GM18951 (cell line): ENCODE measurements around the gene PMM2.
A peak's percentile ranks its signal among the peaks of the same experiment; 100 is the strongest.
"Not testable (repeated sequence)": the region's sequence is repeated elsewhere in the genome, so short reads cannot be mapped to it uniquely, and the experiment has no call there.

Experiments used
- POLR2A ChIP-seq: IDR thresholded peaks from 4 replicates; pipeline ENCODE4 v1.6.1; 2011; ENCODE audit warnings: mild to moderate bottlenecking; ENCODE audit not compliant: insufficient read length, insufficient read depth; ENCODE audit errors: extremely low read depth
- in situ Hi-C: fragments of 300-500 bp; cut with MboI; formaldehyde crosslinking; loops from one replicate; pipeline ENCODE4 v1.12.0; 2022; ENCODE audit warnings: low sequenced_read_pairs, mixed read lengths, inconsistent platforms; ENCODE audit not compliant: unreplicated experiment

The PMM2 gene

DNA sequence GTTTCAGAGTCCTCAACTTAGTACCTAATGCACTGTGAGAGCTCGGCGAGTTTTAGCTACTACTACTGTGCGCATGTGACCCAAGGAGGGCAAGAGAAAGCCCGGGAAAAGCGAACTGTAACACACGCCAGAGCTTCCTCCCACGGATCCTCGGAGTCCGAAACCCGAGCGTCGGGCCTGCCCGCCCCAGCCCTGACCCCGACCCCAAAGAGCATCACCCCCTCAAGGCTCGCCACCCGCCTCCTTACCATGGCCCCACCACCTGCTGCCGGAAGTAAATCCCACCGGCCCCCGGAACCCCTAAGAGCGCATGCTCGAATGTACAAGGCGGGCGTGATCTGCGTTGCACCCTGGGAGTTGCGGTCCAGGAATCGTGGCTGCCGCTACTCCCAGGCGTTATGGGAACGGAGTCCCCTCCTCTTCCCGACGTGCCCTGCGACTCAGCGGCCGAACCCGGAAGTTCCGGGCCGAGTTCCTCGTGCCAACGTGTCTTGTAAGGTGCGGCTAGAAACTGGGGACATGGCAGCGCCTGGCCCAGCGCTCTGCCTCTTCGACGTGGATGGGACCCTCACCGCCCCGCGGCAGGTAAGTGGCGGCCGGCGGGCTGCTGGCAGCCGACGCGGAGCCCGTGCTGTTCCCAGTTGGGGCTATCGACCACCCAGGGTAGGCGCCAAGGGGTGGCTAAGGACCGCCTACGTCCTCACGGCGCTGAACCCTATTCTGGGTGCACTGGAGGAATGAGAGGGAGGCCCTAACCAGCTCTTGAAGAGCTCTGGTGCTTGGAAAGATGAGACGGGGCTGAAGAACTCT, at the start of gene PMM2, which contains the start of gene TMEM186:
TSS of gene PMM2 (plus strand) at position 476 of the 810 bp plus-strand sequence. CDS start at position 520, 44 bp downstream.
TSS of gene TMEM186 (minus strand) at position 276 of the 810 bp plus-strand sequence. CDS start at position 251, 25 bp downstream.
- in situ Hi-C loops = loop anchor here (25.0 kb wide), 1 partner anchor 235 kb away; no protein-coding TSS in a partner anchor
- TF ChIP-seq POLR2A = peak; percentile 89

DNA sequence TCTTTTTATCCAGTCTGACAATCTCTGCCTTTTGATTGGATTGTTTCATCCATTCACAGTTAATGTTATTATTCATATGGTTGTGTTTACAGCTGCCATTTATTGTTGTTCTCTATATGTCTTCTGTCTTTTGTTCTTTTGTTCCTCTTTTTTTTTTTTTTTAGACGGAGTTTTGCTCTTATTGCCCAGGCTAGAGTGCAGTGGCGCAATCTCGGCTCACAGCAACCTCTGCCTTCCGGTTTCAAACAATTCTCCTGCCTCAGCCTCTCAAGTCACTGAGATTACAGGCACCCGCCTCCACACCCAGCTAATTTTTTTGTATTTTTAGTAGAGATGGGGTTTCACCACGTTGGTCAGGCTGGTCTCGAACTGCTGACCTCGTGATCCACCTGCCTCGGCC, 48.7 kb upstream of the PMM2 start:
- in situ Hi-C loops = not testable (repeated sequence)

DNA sequence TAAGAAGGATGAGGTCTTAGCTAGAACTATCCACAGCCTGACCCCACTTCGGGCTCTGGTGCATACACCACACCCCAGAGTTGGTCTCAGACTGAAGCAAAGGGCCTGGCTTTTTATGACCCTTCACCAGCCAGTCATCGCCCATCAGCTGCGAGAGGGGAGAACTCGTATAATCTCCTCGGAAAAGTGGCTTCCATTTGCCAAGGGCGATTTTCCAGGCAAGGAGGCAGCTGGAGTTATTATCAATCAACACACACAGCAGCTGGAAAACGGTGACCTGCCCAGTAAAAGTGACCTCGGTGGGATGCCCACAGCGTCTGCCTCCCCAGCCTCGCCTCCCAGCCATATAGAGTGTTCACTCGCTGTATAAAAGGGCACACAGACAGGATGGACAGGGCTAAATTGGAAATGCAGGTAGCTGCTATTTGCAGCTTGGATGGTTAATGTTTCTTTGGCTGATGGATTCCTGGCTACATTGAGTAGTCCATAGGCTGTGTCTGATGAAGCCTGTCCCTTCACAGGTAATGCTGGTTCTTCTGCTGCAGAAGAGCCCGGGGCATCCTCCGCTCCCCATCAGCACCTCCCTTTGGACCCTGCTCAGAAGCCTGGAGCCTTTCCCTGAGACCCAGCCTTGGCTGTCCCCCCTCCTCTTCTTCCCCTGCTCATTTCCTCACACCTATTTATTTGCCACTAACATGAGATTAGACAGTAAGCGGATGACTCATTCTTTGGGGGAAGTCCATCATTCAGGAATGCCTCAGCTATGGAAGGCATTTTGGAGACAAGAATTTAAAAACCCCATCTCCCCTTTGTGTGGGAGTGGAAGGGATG, 45.9 kb upstream of the PMM2 start:
- no peak for TF ChIP-seq POLR2A
- in situ Hi-C loops = no loop called here

- TF ChIP-seq POLR2A = no peak
- in situ Hi-C loops = no loop called here
These were observed 44.9 kb upstream of the PMM2 start for GRCh38 chr16:8752706-8753105.

DNA sequence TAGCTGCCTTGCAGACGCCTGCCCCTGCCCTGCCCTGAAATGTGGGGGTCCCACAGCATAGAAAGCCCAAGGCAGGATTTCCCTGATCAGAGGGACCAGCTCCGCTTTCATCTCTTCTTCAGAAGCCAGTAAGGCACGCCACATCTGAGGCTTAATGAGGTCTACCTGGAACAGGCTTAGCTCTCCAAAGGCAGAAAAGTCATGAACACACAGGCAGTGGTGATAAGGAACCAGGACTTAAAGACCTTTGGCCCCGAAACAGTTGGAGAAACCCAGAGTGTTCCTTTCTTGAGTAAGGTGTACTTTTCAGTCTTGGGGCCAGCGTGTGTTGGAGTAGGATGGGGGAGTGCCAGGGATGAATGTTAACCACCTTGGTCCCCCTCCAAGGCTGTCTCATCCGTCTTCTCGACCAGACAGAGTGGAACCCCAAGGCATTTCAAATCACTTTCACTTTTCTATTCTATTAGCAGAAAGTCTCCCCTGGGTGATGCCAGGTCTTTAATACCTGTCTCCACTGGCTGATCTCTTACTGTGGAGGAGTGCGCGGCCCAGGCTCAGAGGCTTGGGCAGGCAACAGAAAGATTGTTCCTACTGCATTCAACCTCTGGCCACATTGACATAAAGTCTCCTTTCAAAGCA, 44.1 kb upstream of the PMM2 start:
- in situ Hi-C loops = no loop called here
- no peak for TF ChIP-seq POLR2A

DNA sequence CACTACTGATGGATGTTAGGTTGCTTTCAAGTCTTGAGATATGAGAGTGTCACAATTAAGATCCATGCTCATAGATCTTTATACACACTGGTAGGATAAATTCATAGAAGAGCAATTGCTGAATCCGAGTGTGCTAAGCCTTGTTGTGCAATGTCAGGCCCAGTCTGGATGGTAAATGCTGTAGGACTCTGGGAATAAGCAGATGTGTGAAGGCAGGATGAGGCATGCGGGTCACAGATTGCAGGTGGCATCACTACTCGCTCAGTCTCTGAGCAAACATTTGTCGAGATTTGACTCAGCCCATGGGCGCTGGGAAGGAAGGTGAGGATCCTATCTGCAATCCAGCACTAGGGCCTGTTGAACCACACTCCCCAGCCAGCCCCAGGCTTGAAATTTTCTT, 40.9 kb upstream of the PMM2 start:
- no peak for TF ChIP-seq POLR2A
- in situ Hi-C loops = no loop called here

- TF ChIP-seq POLR2A = no peak
- in situ Hi-C loops = no loop called here
These were observed 39.6 kb upstream of the PMM2 start for GRCh38 chr16:8758022-8758421.

GRCh38 chr16:8760021-8760420, 37.6 kb upstream of the PMM2 start:
- TF ChIP-seq POLR2A = no peak
- in situ Hi-C loops = no loop called here

GRCh38 chr16:8761078-8761477, 36.6 kb upstream of the PMM2 start:
- no peak for TF ChIP-seq POLR2A

DNA sequence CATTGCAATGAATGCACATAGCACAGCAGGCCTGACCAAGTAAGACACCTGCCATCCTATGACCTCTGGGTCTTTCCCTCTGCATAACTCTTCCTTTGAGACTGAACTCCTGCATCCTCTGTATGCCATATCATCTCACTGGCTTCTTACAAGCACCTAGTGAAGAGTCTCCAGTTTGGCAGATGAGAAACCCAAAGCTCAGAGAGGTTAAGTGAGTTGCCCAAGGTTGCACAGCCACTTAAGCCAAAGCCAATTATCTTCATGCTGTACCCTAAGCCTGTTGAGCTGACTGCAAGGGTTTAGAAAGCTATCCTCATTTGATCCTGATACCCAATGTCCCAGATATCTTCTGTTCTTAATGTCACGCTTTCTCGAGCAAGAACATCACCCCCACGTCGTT, 35.4 kb upstream of the PMM2 start:
- in situ Hi-C loops = no loop called here
- no peak for TF ChIP-seq POLR2A

More at GRCh38 chr16:8761078-8761477, 36.6 kb upstream of the PMM2 start:
- in situ Hi-C loops = no loop called here

DNA sequence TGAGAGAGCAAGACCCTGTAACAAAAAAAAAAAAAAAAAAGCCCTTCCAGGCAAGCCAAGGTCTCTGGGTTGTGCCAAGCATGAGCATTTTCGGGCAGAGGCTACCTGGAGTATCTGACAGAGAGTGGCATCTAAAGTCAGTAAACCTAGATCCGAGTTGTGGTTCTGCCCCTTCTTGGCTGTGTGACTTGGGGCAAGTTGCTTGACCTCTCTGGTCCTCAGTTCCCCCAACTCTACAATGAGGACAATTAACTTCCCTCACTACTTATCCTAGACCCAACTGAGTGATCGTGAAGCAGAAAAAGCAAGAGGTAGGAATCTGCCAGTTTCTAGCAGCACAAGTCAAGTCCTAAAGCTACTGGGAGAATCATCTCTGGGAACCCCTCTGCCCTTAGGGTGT, 34.6 kb upstream of the PMM2 start:
- no peak for TF ChIP-seq POLR2A
- in situ Hi-C loops = no loop called here

DNA sequence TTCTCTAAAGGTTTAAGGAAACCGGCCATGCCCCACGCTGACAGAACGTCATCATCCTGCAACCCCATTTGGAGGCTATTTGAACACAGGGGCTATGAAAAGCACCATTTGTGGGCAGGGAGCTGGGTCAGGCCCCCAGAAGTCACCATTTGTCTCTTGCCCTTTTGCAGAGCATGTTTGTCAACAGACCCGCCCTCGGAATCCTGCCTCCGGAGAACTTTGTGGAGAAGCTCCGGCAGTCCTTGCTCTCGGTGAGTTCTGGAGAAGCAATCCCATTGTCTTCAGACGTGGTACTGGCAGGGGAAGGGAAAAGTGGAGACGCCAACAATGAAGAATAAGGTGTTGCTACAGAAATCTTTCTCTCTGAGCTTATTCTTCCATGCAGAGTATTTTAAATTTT, 33.7 kb upstream of the PMM2 start:
- TF ChIP-seq POLR2A = no peak
- in situ Hi-C loops = no loop called here

GRCh38 chr16:8764525-8765250, 33.0 kb upstream of the PMM2 start:
- in situ Hi-C loops = no loop called here

More at GRCh38 chr16:8764525-8765250, 33.0 kb upstream of the PMM2 start:
- TF ChIP-seq POLR2A = no peak
